GM21825 (cell line): Measurements from ENCODE around the gene C2orf76.
A peak's percentile ranks its signal among the peaks of the same experiment; 100 is the strongest.

Experiments used
- ATAC-seq: cut with Tn5 transposase; IDR thresholded peaks from one replicate; pipeline ENCODE4 v1.9.1; 2021; ENCODE audit warnings: mild to moderate bottlenecking, moderate library complexity; ENCODE audit not compliant: unreplicated experiment

C2orf76 gene

GRCh38 chr2:119338826-119339561, 27.6 kb downstream of the C2orf76 start:
- peak; percentile 100 for ATAC-seq

GRCh38 chr2:119338272-119338671, 28.4 kb downstream of the C2orf76 start:
- ATAC-seq = no peak

- ATAC-seq = no peak
Measured at GRCh38 chr2:119337749-119338148, 28.9 kb downstream of the C2orf76 start.

GRCh38 chr2:119333833-119334232, 32.8 kb downstream of the C2orf76 start:
- ATAC-seq = no peak

- no peak for ATAC-seq
Measured at GRCh38 chr2:119333360-119333759, 33.3 kb downstream of the C2orf76 start.

- ATAC-seq = no peak
Measured at GRCh38 chr2:119332953-119333352, 33.7 kb downstream of the C2orf76 start.

GRCh38 chr2:119327431-119327830, 39.2 kb downstream of the C2orf76 start:
- no peak for ATAC-seq

- no peak for ATAC-seq
Measured at GRCh38 chr2:119326938-119327337, 39.7 kb downstream of the C2orf76 start.

GRCh38 chr2:119324685-119325270, 41.9 kb downstream of the C2orf76 start:
- no peak for ATAC-seq

- ATAC-seq = no peak
Measured at GRCh38 chr2:119323459-119323858, 43.2 kb downstream of the C2orf76 start.

GRCh38 chr2:119319593-119319992, 47.0 kb downstream of the C2orf76 start:
- ATAC-seq = no peak

- ATAC-seq = no peak
Measured at GRCh38 chr2:119317554-119317953, 49.1 kb downstream of the C2orf76 start.

- ATAC-seq = no peak
Measured at GRCh38 chr2:119316066-119316465, 50.6 kb downstream of the C2orf76 start.

GRCh38 chr2:119315241-119315925, 51.3 kb downstream of the C2orf76 start:
- ATAC-seq = no peak

GRCh38 chr2:119311831-119312230, 54.8 kb downstream of the C2orf76 start:
- ATAC-seq = no peak

GRCh38 chr2:119311371-119311770, 55.3 kb downstream of the C2orf76 start:
- ATAC-seq = no peak

GRCh38 chr2:119308793-119309330, 57.8 kb downstream of the C2orf76 start:
- ATAC-seq = no peak

GRCh38 chr2:119307419-119308140, 59.1 kb downstream of the C2orf76 start:
- ATAC-seq = no peak

- no peak for ATAC-seq
Measured at GRCh38 chr2:119306196-119306590, 60.4 kb downstream of the C2orf76 start.

GRCh38 chr2:119305497-119306195, 61.0 kb downstream of the C2orf76 start:
- no peak for ATAC-seq

GRCh38 chr2:119304847-119305246, 61.8 kb downstream of the C2orf76 start:
- ATAC-seq = no peak
